Panc1 (cell line): ENCODE results near the gene ZBTB7A. TPM values are rescaled to one million over a fixed set of nuclear protein-coding genes. Genes with fewer than 3 reads are reported as not detected.

Experiments
- ATAC-seq: fragments of 200-7000 bp; cut with Tn5 transposase; 2 replicates; pipeline ENCODE4 v1.9.1; 2020; ENCODE audit warnings: mild to moderate bottlenecking, moderate library complexity
- BruUV-seq: library from RNA; stranded (reverse); fragments of 400-500 nt; replicated peaks from 2 replicates; lab custom pipeline; 2021; lab: Mats Ljungman, UMichigan
- CTCF ChIA-PET: fragments of 300-600 bp; sonication (Branson Sonifier 250); formaldehyde crosslinking; loops from one replicate; lab custom pipeline; 2022; ENCODE audit warnings: antibody characterized with exemption; lab: Charles Lee
- POLR2A ChIA-PET: fragments of 300-600 bp; sonication (Branson Sonifier 250); formaldehyde crosslinking; loops from one replicate; lab custom pipeline; 2022; ENCODE audit warnings: antibody characterized with exemption; lab: Charles Lee
- DNase-seq: peaks from one replicate; pipeline ENCODE4 v3.0.0-alpha.2; 2010; ENCODE audit warnings: low read depth, low spot score
- H3K27ac ChIP-seq: 2 replicates; pipeline ENCODE4 v1.5.1; 2011; ENCODE audit warnings: mild to moderate bottlenecking, low read length, inconsistent platforms
- H3K27me3 ChIP-seq: fragments of 200-500 bp; sonication (Bioruptor generic); 2 replicates; pipeline ENCODE4 v1.6.0; 2014; ENCODE audit warnings: low read length, inconsistent platforms; ENCODE audit not compliant: control insufficient read depth, insufficient read depth
- H3K36me3 ChIP-seq: fragments of 200-500 bp; sonication (Bioruptor generic); 2 replicates; pipeline ENCODE4 v1.5.1; 2014; ENCODE audit warnings: inconsistent platforms, mild to moderate bottlenecking, low read length, moderate library complexity; ENCODE audit not compliant: control insufficient read depth, insufficient read depth
- H3K4me1 ChIP-seq: 2 replicates; pipeline ENCODE4 v1.5.1; 2011; ENCODE audit warnings: inconsistent platforms, mild to moderate bottlenecking, low read length, moderate library complexity; ENCODE audit not compliant: control insufficient read depth, insufficient read depth
- H3K4me3 ChIP-seq, 2 experiments: 2 replicates each; pipeline ENCODE4 v1.5.1; 2011 to 2012; ENCODE audit warnings: low read depth in 2 of 2, low read length in 2 of 2, mild to moderate bottlenecking in 2 of 2, inconsistent platforms in 1 of 2, moderate library complexity in 1 of 2
- H3K9me3 ChIP-seq: fragments of 200-500 bp; sonication (Bioruptor generic); 2 replicates; pipeline ENCODE4 v1.5.1; 2014; ENCODE audit warnings: low read depth, mild to moderate bottlenecking, inconsistent platforms, low read length, moderate library complexity; ENCODE audit not compliant: control insufficient read depth, insufficient read depth
- CTCF ChIP-seq: fragments of 450-650 bp; IDR thresholded peaks from 2 replicates; pipeline ENCODE4 v1.5.1; 2017; ENCODE audit warnings: mild to moderate bottlenecking
- POLR2AphosphoS5 ChIP-seq: IDR thresholded peaks from 2 replicates; pipeline ENCODE4 v1.6.1; 2012; ENCODE audit warnings: mild to moderate bottlenecking, low read depth, low read length, moderate library complexity
- REST ChIP-seq, 2 experiments: IDR thresholded peaks; 2 replicates each; pipeline ENCODE4 v1.6.1; 2011 to 2012; ENCODE audit warnings: low read depth in 2 of 2, control low read depth in 1 of 2, low read length in 1 of 2, mild to moderate bottlenecking in 1 of 2, moderate library complexity in 1 of 2; ENCODE audit not compliant: insufficient read depth in 1 of 2
- SIN3A ChIP-seq: IDR thresholded peaks from 2 replicates; pipeline ENCODE4 v1.6.1; 2012; ENCODE audit warnings: low read depth, mild to moderate bottlenecking, low read length, moderate library complexity, borderline replicate concordance; ENCODE audit not compliant: insufficient read depth
- TCF7L2 ChIP-seq: IDR thresholded peaks from 2 replicates; pipeline ENCODE4 v1.6.1; 2011; ENCODE audit warnings: mild to moderate bottlenecking, low read depth, low read length, inconsistent platforms
- in situ Hi-C: cut with HindIII; loops from 2 replicates; pipeline ENCODE4 v1.10.0; 2016; ENCODE audit warnings: low sequenced_read_pairs, low pct_unique_long_range_greater_than_20kb
- intact Hi-C: fragments of 100-400 bp; cut with micrococcal nuclease; formaldehyde crosslinking; loops from one replicate; pipeline ENCODE4 v1.10.0; 2022; ENCODE audit not compliant: unreplicated experiment
- total RNA-seq: library from RNA; stranded (reverse); gene quantifications from one replicate; pipeline ENCODE4 v1.2.1, GENCODE V29; 2021; ENCODE audit not compliant: unreplicated experiment

ZBTB7A gene
- total RNA-seq, 1 experiment from 2014 or later: 48.0 TPM

GRCh38 chr19:3995607-3996006, 71.1 kb downstream of the ZBTB7A start:
- CTCF ChIA-PET: no interaction called here
- no peak overlapping the region for H3K27ac ChIP-seq
- TF ChIP-seq REST (IDR thresholded peaks at IDR 0.05; ENCODE audit: insufficient read depth in 1 of 2, low read depth in 2 of 2, low read length in 1 of 2) (no peak), CTCF (no peak), TCF7L2 (no peak), POLR2AphosphoS5 (no peak), SIN3A (no peak)
- H3K4me3 ChIP-seq: no peak overlapping the region
- intact Hi-C loops (no loop called here), in situ Hi-C loops (no loop called here)
- no peaks in the 10 kb centered on the region for H3K4me1 ChIP-seq
- no peaks in the 10 kb centered on the region for H3K27me3 ChIP-seq
- no TSS peak for BruUV-seq
- DNase-seq: no peak
- ATAC-seq: no peak
- POLR2A ChIA-PET: no interaction called here
- no peaks in the 10 kb centered on the region for H3K36me3 ChIP-seq
- no peaks in the 10 kb centered on the region for H3K9me3 ChIP-seq

Other genes starting within 250 kb of the ZBTB7A start
- gene ZFR2, start 197.9 kb downstream of the ZBTB7A start, total RNA-seq: 0.74 TPM
- gene ATCAY, start 186.2 kb downstream of the ZBTB7A start, total RNA-seq: 0.15 TPM
- 0.21 TPM for gene NMRK2, start 133.8 kb downstream of the ZBTB7A start, total RNA-seq
- 66.6 TPM for gene DAPK3, start 95.8 kb downstream of the ZBTB7A start, total RNA-seq
- gene EEF2, start 81.4 kb downstream of the ZBTB7A start, total RNA-seq: 1,391 TPM
- gene PIAS4, start 59.2 kb downstream of the ZBTB7A start, total RNA-seq: 36.7 TPM
- gene MAP2K2, start 57.2 kb upstream of the ZBTB7A start, total RNA-seq: 151 TPM
- gene CREB3L3, start 86.7 kb upstream of the ZBTB7A start, total RNA-seq: not detected
- gene SIRT6, start 115.7 kb upstream of the ZBTB7A start, total RNA-seq: 19.8 TPM
- 0.26 TPM for gene ANKRD24, start 115.8 kb upstream of the ZBTB7A start, total RNA-seq
- gene EBI3, start 162.6 kb upstream of the ZBTB7A start, total RNA-seq: 3.0 TPM
- gene YJU2, start 180.2 kb upstream of the ZBTB7A start, total RNA-seq: 15.9 TPM
- gene SHD, start 212.4 kb upstream of the ZBTB7A start, total RNA-seq: 0.46 TPM
- gene TMIGD2, start 235.5 kb upstream of the ZBTB7A start, total RNA-seq: not detected
- 12.1 TPM for gene FSD1, start 237.7 kb upstream of the ZBTB7A start, total RNA-seq